HG03342 (cell line): Measurements from ENCODE around the gene SCLT1.

Experiments
- ATAC-seq: cut with Tn5 transposase; IDR thresholded peaks from one replicate; pipeline ENCODE4 v1.9.1; 2021; ENCODE audit warnings: mild to moderate bottlenecking, moderate library complexity; ENCODE audit not compliant: unreplicated experiment

The SCLT1 gene

DNA sequence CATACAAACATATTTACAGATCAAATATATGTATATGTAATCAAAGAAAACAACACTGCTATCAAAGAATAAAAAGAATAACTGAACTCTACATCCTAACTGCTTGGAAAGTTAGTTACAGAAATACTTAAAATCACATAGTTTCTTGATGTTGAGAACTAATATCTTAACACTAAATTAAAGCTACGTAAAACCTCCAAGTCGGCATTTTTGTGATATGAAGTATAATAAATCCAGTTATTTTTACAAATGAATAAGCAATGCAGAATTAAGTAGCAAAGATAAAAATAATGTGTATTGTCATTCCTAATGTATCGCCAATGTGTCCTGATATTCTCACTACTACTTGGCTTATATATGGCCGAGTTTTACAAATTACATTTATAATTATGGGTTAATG lies 215.4 kb downstream of the SCLT1 start:
- ATAC-seq, result no peak

DNA sequence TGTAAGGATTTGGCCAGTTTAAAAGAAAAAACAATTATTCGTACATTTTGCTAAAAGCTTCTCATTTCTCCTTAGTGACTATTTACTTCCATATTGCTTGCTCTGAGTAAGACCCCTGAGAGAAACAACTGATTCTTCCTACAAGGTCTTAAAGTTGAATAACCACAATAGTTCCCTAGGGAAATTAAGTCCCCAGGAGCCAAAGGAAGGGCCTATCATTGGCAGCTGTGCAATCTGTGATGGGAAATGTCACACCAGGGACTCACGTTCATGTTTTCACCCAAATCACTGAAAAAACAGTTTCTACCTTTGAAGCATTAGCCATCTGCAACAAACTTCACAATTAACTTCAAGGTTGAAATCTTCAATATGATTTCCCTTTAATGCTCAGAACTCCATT lies 217.1 kb downstream of the SCLT1 start:
- ATAC-seq, result no peak

DNA sequence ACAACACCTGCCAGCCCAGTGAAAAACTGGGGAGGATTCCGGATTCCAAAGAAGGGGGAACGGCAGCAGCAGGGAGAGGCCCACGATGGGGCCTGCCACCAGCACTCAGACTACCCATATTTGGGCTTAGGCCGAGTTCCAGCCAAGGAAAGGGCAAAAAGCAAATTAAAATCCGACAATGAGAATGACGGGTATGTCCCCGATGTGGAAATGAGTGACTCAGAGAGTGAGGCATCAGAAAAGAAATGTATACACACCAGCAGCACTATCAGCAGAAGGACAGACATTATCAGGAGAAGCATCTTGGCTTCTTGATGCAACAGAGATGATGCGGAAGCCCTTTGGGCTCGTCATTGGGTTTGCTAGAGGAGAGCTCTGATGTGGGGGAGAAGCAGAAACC lies 221.4 kb downstream of the SCLT1 start:
- ATAC-seq, result no peak

DNA sequence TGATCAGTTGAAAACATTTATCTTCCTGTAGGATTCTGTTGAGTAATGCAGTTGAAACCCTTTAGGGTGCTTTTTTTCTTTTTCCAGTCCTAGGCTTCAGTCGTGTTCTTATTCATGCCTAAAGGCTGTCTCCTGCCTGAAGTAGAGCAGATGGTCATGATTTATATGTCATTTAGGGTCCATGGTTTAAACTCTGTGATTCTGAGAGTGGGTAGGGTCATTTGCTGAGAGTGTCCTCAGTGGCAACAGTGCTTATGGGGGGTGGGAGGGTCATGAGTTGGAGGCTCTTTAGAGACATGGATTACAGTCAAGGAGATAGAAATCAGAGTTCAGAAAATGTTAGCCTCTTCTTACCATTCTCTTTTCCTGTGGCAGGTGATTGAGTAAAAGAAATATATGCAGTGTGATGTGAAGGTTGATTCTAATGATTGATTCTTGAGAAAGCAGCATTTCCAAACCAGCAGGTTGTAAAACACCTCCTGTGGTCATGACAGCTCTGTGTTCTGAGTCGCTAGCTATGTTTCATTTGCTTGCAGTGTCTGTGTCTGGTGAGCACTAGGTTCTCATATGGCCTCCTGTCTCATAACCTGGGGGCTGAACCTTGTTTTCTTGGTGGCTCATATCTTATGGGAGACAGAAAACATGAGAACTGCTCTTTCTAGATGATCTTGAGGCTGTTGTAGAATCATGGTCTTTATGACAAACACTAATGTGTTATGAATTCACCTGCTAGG lies 223.4 kb downstream of the SCLT1 start:
- no peak for ATAC-seq

DNA sequence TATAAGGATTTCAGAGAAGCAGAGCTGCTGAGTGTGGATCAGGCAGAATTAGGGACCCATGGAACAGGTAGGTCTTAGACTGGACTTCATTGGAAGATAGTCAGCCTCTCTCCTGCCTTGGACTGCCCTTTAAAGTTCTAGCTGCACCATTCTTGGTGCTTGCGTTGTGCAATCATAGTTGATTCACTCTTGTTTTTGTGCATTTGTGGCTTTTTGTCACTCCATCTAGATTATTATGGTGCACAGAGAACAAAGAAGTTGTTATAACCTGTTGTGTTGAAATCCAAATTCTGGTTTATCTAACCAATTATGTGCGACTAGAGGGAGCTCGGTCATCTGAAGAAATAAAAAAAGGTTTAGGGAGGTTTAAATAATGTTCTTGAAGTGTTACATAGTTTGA lies 224.6 kb downstream of the SCLT1 start:
- ATAC-seq, result no peak

DNA sequence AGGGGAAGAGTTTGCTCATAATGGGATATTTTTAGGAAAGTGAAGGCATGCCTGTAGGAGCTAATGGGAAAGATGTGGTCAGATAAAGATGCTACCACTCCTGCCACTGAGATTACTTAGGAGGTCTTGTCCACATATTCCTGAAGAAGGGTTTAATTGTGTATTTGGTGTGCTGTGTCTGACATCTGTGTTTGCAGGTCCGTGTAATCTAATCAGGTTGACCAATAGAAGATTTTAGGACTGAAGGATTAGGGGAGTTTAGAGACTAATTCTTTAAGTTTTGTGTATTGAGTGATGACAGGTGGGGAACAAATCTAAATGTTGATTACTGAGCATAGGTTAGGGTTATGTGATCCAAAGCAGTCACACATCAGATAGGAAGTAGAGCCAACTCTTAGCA lies 226.6 kb downstream of the SCLT1 start:
- ATAC-seq, result no peak

DNA sequence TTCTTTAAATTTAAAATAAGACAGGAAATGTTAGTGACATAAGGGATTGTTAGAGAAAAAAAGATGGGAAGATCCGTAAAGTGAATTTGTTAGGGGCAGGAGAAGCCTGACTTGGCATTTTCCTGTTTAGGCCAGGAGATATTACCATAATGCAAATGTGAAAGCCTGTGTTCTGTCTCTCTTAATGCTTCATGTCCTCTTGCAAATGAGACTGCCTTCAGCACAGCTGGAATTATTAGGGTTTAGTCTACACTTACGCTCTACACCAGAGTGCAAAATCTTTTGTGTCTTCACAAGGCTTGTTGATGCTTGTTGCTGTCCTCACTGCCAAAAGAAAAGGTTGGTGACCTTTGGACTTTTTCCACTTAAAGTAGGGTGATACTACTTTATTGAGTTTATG lies 227.1 kb downstream of the SCLT1 start:
- ATAC-seq, result no peak

DNA sequence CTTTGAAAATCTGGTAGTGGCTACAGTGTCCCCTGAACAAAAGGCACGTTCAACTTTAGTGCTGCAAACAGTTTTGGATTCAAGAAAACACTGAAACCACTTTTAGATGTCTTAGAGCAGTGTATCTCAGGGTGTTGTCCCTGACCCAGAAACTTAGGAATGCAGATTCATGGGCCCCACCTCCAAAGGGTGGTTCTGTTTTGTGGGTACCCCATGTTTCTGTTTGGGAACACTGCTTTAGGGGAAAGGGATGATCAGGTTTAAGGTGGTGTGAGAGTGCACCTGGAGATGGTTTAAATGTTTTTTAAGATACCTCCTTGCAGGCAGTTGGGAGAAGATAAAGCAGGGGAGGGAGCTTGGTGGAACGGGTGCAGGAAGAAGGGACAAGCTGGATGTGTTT lies 228.2 kb downstream of the SCLT1 start:
- ATAC-seq, result no peak

DNA sequence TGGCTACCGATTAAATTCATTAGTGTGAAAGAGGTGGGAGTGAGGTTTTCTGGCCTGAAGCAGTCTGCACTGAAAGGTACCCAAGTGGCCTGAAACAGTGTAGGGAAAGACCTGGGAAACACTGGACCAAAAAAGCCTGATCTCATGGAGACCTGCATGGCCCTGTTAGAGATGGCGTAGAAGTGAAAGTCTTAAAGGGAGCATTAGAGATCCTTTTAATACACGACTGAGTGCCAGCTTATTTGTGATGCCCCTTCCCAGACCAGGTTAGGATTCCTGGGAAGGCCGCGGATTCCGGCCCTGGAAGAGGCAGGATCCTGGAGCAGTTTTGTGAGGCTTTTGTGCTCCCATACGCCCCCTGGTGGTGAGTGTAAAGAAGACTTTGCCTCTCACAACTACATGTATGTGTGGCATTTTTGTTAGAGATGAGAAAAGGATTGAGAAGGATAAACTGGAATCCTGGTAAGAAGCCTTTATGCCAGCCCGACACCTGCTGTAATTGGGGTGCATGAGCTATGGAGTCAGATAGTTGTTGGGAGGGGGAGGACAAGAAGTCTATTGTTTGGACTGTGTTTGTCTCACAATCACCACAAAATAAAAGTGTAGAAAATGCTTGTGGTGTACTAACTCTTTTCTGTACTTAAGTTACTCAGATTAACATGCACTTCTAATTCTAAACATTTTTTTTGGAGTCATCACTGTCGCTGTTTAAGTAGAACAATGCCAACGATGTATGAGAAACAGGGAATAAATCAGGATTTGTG lies 229.8 kb downstream of the SCLT1 start:
- ATAC-seq, result peak; percentile 31

DNA sequence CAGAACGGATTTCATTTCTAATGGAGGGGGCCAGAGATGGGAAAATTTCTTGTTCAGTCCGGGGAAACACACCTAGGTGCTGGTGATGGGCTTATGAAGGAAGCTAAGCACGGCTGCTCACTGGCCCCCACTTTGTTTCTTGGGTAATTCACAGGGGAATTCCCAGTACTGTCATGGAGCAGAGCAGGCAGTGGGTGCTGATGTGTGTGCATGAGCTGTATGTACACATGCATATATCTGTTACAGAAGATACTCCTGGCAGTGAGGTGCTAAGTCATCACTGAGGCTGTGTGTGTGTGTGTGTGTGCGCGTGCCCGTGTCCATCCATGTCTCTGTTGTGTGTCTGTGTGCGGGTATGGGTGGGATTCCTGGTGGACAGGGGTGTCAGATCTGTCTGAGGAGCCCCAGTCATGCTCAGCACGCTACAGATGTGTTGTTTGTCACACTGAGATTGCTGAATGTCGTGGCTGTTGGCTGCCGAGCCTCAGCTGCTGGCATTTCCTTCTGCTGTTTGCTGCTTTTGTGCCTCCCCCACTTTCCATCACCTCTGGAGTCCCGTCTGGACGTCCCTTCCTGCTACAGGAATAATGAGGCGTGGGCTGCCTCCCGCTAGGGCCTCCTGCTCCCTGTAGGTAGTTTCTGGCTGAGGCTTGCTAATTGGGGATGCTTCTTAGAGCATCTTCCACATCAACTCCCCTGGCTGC lies 230.6 kb downstream of the SCLT1 start:
- peak; percentile 53 for ATAC-seq

DNA sequence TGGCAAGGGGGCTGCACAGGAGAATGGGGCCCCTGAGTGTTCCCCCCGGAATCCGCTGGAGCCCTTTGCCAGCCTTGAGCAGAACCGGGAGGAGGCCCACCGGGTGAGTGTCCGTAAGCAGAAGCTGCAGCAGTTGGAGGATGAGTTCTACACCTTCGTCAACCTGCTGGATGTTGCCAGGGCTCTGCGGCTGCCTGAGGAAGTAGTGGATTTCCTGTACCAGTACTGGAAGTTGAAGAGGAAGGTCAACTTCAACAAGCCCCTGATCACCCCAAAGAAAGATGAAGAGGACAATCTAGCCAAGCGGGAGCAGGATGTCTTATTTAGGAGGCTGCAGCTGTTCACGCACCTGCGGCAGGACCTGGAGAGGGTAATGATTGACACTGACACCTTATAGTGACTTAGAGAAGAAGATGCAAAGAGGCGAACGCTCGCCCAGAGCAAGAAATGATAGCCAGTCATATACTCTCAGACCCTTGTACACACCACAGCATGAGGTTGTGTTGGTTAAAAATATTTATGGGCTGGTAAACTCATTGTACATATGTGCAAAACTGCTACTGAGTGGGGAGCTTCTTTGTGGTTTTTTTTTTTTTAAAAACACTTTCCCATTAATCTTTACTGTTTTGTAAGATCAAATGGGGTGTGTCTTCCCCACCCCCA lies 231.4 kb downstream of the SCLT1 start:
- ATAC-seq, result peak; percentile 25

DNA sequence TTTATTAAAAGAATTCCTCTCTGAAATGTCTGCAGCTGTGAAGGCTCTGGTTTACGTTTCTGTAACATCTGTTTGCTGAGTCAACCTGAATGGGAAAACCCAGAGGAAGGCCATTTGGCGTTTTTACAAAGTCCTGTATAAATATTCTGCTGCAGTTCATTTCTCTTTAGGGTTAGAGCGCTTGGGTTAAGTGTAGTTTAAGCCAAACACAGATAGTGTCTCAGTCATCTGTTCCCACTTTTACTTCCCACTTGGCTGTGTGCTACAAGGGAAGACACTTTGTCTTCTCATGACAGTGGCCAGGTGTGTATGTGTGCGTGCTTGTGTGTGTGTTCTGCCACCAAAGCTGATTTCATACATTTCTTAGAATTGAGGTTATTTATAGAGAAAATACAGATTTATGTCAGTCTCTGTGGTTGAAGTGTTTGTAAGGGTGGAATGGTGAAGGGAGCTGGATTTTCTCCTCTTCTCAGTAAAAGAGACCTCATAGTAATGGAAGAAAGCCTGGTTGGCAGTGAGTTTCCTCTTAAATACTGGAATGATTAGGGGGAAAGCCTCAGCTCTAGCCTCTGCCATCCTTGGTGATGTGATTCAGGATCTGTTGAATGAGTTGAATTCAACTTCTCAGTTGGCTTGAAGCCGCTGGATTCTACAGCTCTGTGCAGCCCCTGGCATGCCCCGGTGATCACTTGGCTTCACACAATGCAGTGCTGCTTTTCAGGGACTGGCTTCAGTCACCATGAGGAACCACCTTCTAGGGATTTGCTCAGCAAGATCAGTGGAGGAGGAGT lies 233.3 kb downstream of the SCLT1 start:
- no peak for ATAC-seq

DNA sequence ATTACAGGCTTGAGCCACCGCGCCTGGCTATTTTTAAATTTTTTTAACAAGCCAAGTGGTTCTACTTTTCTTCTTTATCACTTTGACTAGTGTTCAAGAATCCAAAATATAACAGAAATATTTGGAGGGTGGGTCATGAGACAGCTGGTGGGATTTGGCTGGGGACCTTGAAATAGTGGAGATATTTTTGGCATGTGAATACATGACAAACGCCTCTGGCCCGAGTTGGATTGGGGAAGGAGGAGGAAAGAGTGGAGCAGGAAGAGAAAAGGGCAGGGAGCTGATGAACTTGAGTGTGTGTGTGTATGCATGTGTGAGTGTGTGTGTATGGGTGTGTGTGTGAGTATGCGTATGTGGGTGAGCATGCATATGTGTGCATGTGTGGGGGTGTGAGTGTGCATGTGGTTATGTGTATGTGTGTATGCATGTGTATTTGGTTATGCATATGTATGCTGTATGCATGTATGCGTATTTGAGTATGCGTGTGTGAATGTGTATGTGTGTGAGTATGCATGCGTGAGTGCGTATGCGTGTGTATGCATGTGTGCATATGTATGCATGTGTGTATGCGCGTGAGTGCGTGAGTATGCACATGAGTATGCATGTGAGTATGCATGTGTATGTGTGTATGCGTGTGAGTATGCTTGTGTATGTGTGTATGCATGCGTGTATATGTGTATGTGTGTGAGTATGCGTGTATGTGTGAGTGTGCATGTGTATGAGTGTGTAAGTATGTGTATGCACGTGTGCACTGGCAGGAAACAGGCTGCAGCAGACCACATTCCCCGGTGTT lies 234.3 kb downstream of the SCLT1 start:
- ATAC-seq, result no peak

DNA sequence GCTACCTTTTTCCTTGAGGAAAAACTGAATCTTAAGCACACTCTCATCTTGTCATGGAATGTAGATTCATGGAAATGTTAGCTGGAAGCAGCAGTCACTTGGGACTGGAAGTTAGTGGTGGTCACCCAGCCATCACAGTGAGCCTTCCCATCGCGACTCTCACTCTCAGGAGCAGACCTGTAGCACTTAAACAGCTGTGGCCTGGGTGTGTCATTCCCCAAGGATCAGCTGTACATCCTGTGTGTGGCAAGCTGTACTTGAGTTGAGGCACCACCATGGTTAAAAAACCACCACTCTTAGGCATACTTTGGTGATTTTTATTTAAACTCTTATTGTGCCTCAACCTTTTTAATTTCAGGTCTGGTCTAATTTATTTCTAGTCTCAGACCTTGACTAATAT lies 237.1 kb downstream of the SCLT1 start:
- ATAC-seq, result no peak

DNA sequence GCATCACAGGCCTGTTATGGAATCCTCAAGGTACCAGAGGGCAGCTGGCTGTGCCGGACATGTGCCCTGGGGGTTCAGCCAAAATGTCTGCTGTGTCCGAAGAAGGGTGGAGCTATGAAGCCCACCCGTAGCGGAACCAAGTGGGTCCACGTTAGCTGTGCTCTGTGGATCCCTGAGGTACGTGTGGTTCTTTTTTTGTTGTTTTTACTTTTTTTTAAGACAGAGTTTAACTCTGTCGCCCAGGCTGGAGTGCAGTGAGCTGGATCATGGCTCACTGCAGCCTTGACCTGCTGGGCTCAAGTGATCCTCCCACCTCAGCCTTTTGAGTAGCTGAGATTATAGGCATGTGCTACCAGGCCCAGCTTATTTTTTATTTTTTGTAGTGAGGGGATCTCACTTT lies 237.7 kb downstream of the SCLT1 start:
- no peak for ATAC-seq

DNA sequence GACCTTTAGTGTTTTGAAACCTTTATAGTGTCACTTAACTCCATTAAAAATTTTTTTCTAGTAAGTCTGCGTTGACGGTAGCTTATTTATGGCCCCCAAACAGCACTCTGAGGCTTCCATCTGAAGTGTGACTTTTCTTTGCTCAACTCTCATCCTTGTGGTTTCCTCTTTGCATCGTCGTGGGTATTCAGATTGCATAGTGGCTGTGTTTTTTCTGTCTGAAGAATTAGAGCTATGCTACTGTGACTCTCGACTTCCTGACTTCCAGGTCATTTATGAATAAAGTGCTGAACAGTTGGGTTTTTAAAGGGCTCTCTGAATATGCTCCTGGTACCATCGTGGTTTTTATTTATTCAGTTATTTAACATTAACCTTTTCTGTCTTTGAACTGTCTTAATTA lies 238.9 kb downstream of the SCLT1 start:
- no peak for ATAC-seq

DNA sequence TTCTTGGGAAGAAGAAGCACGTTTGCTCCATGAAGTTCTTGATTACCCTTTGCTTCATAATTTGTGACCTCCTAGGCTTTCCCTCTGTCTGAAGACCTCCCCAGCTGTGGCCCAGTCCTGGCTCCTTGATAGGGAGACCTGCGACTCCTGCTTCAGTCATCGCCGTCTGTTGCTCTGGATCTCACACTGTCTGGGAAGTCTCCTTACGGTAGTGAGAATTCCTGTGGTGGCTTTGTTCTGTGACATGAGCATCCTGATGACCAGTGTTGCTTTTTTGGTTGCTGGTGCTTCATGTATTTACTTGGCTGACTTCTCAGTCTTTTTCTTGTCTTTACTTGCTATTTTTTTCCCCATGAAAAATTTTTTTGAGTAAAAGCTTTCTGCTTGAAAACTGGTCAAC lies 239.6 kb downstream of the SCLT1 start:
- ATAC-seq, result no peak

DNA sequence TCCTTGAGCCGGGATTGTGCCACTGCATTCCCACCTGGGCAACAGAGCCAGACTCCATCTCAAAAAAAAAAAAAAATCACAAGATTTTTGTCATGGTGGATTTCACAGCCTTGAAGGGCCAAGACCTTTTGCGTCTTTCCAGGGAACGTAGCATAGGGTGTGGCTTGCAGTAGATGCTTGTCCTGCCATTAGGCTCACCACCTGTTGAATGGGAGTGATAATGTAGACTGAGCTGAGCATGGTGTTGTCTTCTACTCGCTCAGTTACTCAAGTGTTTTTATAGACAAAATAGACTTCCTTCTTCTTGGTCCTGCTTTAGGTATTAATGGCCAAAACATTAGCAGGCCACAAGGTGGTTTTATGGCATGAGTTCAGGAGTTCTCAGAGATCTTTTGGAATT lies 243.1 kb downstream of the SCLT1 start:
- ATAC-seq, result no peak

DNA sequence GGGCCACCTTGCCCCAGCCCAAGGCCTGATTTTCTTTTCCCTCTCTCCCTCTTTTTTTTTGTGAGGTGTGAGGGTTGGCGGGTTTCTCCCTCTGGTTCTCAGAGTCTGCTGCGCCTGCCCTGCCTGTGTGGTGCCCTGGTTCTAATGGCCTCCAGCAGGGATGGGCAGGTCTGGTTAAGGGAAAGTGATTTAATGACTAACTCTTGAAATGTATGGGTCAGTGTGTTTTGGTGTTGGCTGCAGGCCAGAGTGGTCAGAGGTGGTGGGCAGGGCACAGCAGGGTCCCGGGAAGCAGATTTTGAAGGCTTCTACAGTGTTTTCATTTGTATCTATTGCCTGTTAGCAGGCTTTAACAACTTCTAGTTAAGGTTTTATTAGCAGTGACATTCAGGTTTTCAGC lies 244.9 kb downstream of the SCLT1 start:
- no peak for ATAC-seq
